ENCODE data around the gene CRIM1.

CRIM1 gene

DNA sequence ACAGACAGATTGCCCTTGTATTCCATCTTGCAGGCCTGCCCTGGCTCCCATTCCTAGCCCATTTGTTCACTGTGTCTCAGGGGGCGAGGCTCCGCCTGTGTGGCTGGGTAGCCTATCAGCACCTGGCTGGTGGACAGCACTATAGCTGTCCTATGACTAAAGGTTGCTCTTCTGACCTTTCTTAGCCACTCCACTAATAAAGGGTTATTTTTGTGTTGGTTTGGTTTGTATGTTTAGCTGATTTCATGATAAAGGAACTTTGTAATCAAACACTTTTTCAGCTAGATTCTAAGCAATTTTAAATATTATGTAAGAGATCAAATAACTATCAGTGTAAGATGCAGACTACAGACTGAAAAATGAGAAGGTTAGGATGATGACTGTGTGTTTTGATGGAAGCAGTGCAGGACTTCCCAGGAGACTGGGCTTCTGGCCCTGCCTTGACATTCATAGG is 72.2 kb downstream of the CRIM1 start:
- DNase-seq = no peak

- no peak for DNase-seq
Measured at GRCh38 chr2:36430549-36430948, 75.0 kb downstream of the CRIM1 start.

GRCh38 chr2:36432479-36432878 is 76.9 kb downstream of the CRIM1 start:
- no peak for DNase-seq

- DNase-seq = no peak
Measured at GRCh38 chr2:36433311-36434217, 78.0 kb downstream of the CRIM1 start.

GRCh38 chr2:36438449-36438977 is 82.9 kb downstream of the CRIM1 start:
- no peak for DNase-seq

GRCh38 chr2:36439084-36439483 is 83.5 kb downstream of the CRIM1 start:
- no peak for DNase-seq

DNA sequence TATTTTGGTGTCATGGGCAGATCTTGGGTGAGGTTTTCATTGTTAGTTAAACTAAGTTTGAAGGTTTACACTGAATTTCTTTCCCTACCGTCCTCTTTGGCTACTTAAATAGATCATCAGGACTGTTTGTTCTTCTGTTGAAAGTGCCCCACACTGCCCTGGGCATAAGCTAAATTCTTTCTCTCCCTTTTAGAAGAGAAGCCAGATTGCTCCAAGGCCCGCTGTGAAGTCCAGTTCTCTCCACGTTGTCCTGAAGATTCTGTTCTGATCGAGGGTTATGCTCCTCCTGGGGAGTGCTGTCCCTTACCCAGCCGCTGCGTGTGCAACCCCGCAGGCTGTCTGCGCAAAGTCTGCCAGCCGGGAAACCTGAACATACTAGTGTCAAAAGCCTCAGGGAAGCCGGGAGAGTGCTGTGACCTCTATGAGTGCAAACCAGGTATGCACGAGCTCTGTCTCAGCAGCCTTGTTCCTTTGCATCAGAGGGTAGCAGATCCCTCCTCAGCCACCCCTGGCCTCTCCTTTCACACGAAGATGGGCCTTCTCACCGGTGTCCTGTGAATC is 85.6 kb downstream of the CRIM1 start:
- no peak for DNase-seq

DNA sequence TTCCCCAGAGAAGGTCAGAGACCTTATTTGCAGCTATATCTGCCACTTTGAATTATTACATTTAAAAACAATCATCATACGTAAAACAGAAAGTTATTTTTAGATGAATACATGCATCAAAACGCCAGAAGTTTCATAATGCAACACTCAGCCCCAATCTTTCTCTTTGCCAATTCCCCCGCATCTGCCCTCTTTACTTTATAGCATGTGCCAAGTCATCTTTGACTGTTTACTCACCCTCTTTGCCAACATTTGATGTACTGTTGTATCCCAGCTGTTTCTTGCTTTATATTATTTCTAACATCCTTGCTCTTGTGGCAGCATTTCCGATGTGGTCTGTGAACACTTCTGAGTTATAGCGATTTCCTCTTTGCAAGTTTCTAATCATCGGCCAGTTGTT is 86.2 kb downstream of the CRIM1 start:
- no peak for DNase-seq

- no peak for DNase-seq
Measured at GRCh38 chr2:36444216-36444936, 88.8 kb downstream of the CRIM1 start.

DNA sequence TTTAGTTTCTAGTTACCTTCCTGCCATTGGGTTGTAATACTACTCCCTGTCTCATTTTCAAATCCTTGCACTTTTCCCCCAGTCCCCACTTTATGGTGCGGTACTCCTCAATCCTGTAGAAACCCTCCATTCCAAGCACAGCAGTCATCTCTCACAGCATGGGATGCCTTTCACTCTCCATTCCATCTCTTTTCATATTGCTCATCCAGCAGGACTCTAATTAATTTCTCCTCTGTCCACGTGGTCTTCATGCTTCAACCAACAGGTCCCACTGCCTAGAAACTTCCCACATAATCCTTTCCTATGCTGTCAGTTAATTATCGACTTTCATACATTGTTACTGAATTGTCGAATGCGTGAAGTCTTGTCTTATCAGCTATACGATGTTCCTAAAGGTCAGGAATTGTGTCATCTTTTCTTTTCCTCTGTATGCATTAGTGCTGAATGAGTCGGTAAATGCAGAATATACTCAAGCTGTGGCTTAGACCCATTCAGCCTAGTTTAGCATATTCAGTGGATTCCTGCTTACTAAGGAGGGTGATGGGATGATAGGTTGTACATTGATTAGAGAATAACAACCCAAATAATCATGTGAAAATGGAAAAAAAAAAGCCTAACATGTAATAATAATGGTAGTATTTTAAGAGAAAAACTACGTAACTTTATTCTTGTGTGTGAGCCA is 89.7 kb downstream of the CRIM1 start:
- no peak for DNase-seq

DNA sequence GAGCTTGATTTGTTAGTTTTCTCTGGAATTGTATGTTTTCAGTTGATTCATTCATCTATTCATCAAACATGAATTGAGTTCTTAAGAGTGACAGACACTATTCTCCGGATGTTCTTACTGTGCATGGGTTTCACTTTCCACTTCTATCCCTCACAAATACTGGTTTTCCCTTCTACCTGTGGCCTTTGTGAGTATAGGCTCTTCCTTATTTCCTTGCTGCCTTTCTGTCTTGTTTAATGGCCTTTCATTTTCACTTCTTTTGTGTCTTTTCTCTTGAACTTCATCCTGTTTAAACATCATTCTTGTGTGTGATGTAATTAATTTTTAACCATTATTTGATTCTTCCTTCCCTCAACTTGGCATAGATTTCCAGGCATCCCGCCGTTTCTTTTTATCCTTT is 90.7 kb downstream of the CRIM1 start:
- DNase-seq = no peak

GRCh38 chr2:36449213-36449612 is 93.6 kb downstream of the CRIM1 start:
- DNase-seq = no peak

- DNase-seq = no peak
Measured at GRCh38 chr2:36449943-36450392, 94.4 kb downstream of the CRIM1 start.

DNA sequence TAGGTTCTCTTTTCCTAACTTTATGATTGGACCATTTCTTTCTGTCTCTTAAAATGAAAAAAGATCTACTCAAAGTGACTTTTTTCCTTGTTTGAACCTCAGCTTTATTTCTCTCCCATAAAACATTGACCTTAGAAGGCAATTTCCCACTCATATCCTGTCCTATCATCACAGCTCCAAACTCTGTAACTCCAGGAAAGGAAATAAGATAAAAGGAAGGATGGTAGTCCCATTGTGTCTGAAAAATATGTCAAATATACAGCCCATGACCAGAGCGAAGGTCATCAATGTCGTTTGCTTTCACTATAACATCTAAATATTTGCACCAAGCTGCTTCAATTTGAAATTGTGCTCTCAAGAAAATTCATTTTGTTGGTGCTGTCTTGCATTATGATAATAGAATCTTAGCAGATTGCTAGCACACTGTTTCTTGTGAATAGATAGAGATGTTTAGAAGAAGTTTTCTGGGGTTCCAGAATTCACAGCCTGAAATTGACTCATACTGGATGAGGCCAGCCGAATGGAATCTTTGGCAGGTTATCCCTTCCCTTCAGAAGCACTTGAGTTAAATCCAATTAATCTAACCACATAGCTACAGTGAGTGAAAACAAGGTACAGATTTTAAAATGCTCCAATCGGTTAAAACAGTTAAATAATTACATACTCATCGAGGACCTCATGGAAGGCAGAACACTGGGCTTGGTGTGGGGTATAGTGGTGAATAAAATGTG is 95.1 kb downstream of the CRIM1 start:
- no peak for DNase-seq

GRCh38 chr2:36451512-36451911 is 95.9 kb downstream of the CRIM1 start:
- DNase-seq = no peak

DNA sequence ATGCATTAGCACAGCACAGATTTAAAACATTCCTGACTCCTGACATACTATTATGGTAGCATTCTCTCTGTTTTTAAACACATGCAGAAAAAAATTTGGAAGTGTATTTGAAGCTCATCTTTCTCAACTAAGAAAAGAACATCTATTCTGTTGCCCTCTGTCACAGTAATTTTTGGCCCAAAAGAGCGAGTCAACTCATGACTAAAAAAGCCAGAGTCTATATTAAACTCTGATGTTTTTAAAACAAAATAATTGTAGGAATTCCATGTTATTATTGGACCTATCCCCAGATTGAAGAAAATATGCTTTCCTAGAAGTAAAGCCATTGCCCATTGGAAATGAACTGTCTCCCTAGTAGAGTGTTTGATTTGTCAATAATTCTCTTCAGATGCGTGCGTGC is 96.7 kb downstream of the CRIM1 start:
- no peak for DNase-seq

GRCh38 chr2:36453652-36454051 is 98.1 kb downstream of the CRIM1 start:
- DNase-seq = no peak

- no peak for DNase-seq
Measured at GRCh38 chr2:36455011-36455410, 99.4 kb downstream of the CRIM1 start.

- no peak for DNase-seq
Measured at GRCh38 chr2:36455788-36456187, 100.2 kb downstream of the CRIM1 start.

GRCh38 chr2:36456227-36457175 is 100.9 kb downstream of the CRIM1 start:
- DNase-seq = no peak

- DNase-seq = no peak
Measured at GRCh38 chr2:36458106-36458505, 102.5 kb downstream of the CRIM1 start.

Data from activated CD4-positive, alpha-beta T cell treated with anti-CD3 and anti-CD28 coated beads for 48 hours (primary cell).